HG02970 (cell line): ENCODE results near the gene CNOT2.

ENCODE experiments used
- ATAC-seq: cut with Tn5 transposase; IDR thresholded peaks from one replicate; pipeline ENCODE4 v1.9.1; 2021; ENCODE audit warnings: mild to moderate bottlenecking, moderate library complexity, moderate number of reproducible peaks; ENCODE audit not compliant: unreplicated experiment, low FRiP score

The CNOT2 gene

DNA sequence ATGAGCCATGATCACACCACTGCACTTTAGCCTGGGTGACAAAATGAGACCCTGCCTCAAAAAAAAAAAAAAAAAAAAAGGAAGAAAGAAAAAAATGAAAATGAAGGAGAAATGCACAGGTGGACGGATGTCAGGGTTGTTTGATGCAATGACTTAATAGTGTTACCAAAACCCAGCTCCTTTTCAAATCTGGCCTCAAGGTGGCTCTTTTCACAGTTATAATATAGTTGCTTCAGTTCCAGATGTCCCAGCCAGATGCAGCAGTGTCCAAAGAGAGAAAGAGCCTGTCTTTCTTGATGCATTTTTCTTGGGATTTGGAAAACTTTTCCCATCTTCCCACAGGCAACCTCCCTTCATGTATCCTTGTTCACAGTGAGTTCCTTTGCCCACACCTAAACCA lies 159.4 kb downstream of the CNOT2 start:
- no peak for ATAC-seq

GRCh38 chr12:70403826-70404225 lies 160.6 kb downstream of the CNOT2 start:
- ATAC-seq, result no peak
